ENCODE data around the gene IFIH1.
A peak's percentile ranks its signal among the peaks of the same experiment; 100 is the strongest.

Gene IFIH1

GRCh38 chr2:162327134-162327769, 8.8 kb upstream of the IFIH1 start:
- no peak overlapping the region for H3K4me3 ChIP-seq (ENCODE audit: low read depth, low read length)
- TF ChIP-seq, protein P1, sequence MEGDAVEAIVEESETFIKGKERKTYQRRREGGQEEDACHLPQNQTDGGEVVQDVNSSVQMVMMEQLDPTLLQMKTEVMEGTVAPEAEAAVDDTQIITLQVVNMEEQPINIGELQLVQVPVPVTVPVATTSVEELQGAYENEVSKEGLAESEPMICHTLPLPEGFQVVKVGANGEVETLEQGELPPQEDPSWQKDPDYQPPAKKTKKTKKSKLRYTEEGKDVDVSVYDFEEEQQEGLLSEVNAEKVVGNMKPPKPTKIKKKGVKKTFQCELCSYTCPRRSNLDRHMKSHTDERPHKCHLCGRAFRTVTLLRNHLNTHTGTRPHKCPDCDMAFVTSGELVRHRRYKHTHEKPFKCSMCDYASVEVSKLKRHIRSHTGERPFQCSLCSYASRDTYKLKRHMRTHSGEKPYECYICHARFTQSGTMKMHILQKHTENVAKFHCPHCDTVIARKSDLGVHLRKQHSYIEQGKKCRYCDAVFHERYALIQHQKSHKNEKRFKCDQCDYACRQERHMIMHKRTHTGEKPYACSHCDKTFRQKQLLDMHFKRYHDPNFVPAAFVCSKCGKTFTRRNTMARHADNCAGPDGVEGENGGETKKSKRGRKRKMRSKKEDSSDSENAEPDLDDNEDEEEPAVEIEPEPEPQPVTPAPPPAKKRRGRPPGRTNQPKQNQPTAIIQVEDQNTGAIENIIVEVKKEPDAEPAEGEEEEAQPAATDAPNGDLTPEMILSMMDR (IDR thresholded peaks at IDR 0.05; ENCODE audit: borderline replicate concordance, insufficient read depth, low read depth, low read length): peak; percentile 52; the same call in 1 of the 2 replicates

GRCh38 chr2:162324953-162325352, 6.5 kb upstream of the IFIH1 start:
- H3K4me3 ChIP-seq (ENCODE audit: low read depth, low read length): no peak overlapping the region
- TF ChIP-seq, protein P1 (IDR thresholded peaks at IDR 0.05; ENCODE audit: borderline replicate concordance, insufficient read depth, low read depth, low read length): no peak

DNA sequence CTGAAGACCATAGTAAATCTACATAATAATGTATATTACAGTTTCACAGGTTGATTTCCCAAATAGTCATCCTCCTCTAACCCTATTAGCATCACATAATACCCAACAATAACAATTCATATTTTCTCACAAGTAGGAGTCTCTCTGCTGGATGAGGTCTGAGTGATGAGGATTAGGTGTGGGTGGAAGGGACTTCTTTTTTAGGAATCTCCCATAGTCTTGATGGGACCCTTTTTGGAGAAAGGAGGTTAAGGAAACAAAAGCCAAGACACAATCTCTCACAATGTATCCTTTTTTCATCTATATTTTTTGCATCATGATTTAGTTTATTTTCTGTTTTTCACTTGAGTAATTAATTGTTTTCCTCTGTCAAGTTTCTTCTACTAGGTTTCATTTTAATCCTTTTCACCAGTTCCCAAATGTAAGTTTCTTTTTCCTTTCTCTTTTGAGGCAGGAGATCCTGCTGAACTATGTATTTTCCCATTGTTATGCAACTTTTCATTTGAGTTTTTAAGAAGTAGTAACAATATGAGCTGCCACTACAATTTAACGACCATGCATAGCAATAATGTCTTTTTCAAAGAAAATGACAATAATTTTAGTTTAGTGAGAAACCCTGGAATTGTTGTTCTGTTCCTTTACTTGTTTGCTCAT, 2.5 kb upstream of the IFIH1 start:
- TF ChIP-seq, protein P1 (IDR thresholded peaks at IDR 0.05; ENCODE audit: borderline replicate concordance, insufficient read depth, low read depth, low read length): no peak

DNA sequence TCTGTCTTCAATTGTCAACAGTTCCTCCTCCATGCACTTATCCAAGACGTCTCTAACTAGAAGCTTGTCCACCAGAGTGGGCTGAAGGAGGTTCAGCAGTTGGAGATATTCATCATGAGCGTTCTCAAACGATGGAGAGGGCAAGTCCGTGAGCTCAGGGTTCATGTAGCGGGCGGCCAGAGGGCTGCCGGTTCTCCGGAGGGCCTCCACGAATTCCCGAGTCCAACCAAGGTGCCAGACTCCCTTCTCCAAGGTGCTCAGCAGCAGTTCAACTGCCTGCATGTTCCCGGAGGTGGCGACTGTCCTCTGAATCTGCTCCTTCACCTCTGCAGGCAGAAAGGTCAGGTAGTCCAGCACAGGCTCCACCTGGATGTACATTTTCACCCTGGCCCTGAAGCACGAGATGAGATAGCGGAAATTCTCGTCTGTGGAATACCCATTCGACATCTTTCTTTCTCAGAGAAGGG, 590 bp downstream of the IFIH1 start:
- TF ChIP-seq, protein P1 (IDR thresholded peaks at IDR 0.05; ENCODE audit: borderline replicate concordance, insufficient read depth, low read depth, low read length): no peak
- H3K4me3 ChIP-seq (ENCODE audit: low read depth, low read length): peak overlapping the region; percentile 61

More for the DNA sequence above, 2.5 kb upstream of the IFIH1 start:
- no peak overlapping the region for H3K4me3 ChIP-seq (ENCODE audit: low read depth, low read length)

DNA sequence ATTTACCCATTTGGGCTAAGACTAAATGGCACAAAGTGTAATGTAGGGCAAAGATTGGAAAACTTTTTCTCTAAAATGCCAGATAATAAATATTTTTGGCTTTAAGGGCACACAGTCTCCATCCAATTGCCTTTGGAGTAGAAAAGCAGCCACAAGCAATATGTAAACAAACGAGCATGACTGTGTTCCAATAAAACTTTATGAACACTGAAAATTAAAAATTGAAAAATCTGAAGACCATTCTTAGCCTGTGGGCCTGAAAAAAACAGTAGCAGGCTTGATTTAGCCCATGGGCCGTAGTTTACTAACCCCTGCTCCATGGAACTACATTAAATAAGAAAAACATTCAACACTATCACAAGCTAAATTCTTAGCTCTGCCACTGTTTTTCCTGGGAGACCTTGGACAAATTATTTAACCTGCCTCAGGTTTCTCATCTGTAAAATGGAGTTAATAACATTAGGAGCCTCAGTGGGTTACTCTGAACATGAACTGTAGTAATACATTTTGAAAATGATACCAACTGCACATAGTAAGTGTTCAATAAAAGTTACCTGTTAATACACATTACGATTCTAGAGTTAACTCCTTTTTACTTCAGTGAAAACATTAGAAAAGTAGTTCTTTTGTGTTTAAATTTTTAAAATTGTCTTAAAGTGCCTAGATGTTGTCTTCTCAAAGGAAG, 1.3 kb downstream of the IFIH1 start:
- peak overlapping the region; percentile 61 for H3K4me3 ChIP-seq (ENCODE audit: low read depth, low read length)

DNA sequence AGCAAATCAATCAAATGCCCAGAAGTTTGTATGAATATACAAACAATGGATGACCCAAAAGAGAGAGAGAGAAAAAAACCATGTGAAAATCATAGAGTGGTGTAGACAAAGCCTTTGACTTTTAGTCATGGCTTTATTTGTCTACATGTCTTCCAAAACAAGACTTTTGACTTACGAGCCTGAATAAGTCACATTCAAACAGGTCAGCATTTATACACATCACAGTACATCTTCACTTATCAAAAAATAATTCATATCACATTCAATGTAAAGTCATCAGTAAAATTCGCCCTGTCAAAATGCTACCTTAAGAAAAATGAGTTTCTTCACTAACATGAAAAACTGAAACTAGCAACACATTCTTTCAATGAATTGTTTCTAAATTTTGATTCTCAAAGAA, 1.9 kb downstream of the IFIH1 start:
- TF ChIP-seq, protein P1 (IDR thresholded peaks at IDR 0.05; ENCODE audit: borderline replicate concordance, insufficient read depth, low read depth, low read length): no peak
- H3K4me3 ChIP-seq (ENCODE audit: low read depth, low read length): peak overlapping the region; percentile 17

More for the DNA sequence above, 1.3 kb downstream of the IFIH1 start:
- TF ChIP-seq, protein P1 (IDR thresholded peaks at IDR 0.05; ENCODE audit: borderline replicate concordance, insufficient read depth, low read depth, low read length): no peak
